Right renal cortex interstitium (tissue), 3 donors: Measurements from ENCODE around the gene SNU13. TPM values are rescaled to one million over a fixed set of nuclear protein-coding genes. Genes with fewer than 3 reads are reported as not detected.
"Not testable (repeated sequence)": the region's sequence is repeated elsewhere in the genome, so short reads cannot be mapped to it uniquely, and the experiment has no call there.

Source experiments
- DNase-seq, 3 donors: peaks; one replicate each; pipeline ENCODE4 v3.0.0-alpha.2; 2013; ENCODE audit warnings: low read depth in 3 of 3, low spot score in 2 of 3
- polyA plus RNA-seq, 3 donors: library from polyadenylated mRNA; unstranded; fragments of 120-200 nt; gene quantifications; one replicate each; pipeline ENCODE4 v1.2.1, GENCODE V29; 2013; ENCODE audit not compliant: insufficient read length in 3 of 3

SNU13 gene
- polyA plus RNA-seq, 3 donors = 135 to 151 (median 145) TPM

- DNase-seq = no peak
Observed at GRCh38 chr22:41647771-41648170, 40.9 kb downstream of the SNU13 start.

DNA sequence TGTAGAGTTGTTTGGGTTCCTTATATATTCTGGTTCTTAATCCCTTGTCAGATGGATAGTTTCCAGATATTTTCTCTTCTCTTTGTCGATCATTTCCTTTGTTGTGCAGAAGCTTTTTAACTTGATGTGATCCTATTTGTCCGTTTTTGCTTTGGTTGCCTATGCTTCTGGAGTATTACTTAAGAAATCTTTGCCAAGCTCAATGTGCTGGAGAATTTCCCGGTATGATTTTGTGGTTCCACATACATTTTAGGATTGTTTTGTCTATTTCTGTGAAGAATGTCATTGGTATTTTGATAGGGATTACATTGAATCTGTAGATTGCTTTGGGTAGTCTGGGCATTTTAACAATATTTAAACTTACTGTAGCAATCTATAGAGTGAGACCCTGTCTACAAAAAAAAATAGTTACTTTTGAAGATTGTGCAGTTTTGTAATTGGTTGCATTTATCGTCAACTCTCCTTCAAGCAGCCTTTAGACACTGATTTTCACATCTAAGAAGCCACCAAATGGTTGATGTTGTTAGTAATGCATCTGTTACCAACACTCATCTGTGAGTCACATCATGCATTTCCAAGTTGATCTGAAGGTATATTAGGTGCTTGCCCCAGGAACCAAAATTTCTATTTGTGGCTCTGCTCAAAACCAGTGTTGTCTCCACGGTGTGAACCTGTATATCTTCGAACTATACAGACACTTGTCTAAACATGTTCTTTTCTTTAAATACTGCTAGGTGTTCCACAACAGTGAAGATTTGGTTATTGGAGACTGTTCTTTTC lies 46.1 kb downstream of the SNU13 start:
- no peak for DNase-seq

GRCh38 chr22:41641854-41642253 lies 46.8 kb downstream of the SNU13 start:
- no peak for DNase-seq

DNA sequence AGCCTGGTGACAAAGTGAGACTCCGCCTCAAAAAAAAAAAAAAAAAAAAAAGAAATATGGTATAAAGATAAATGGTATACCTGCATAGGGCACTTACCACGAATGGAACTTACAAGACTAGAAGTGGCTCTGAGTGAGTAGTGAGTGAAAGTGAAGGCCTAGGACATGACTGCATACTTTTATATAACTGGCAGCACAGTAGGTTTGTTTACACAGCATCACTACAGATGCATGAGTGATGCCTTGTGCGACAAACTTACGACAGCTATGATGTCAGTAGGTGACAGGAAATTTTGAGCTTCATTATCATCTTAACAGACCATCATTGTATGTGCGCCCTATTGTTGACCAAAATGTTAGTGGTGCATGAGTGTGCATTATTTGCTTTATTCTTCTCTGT lies 49.9 kb downstream of the SNU13 start:
- DNase-seq = no peak

DNA sequence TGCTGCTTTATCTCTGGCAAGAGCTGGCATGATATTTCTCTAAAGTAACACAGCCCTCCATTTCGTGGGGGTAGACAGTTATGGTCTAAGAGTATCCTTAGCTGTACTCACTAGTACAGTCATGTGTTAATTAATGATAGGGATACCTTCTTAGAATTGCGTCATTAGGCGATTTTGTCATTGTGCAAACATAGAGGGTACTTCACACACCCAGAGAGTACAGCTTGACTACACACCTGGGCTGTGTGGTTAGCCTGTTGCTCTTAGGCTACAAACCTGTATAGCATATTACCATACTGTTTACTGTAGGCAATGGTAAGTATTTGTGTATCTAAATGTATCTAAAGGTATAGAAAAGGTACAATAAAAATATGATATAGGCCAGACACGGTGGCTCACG lies 50.5 kb downstream of the SNU13 start:
- no peak for DNase-seq

- not testable (repeated sequence) for DNase-seq
Observed at GRCh38 chr22:41637623-41638022, 51.0 kb downstream of the SNU13 start.

GRCh38 chr22:41636467-41636866 lies 52.2 kb downstream of the SNU13 start:
- DNase-seq = no peak

DNA sequence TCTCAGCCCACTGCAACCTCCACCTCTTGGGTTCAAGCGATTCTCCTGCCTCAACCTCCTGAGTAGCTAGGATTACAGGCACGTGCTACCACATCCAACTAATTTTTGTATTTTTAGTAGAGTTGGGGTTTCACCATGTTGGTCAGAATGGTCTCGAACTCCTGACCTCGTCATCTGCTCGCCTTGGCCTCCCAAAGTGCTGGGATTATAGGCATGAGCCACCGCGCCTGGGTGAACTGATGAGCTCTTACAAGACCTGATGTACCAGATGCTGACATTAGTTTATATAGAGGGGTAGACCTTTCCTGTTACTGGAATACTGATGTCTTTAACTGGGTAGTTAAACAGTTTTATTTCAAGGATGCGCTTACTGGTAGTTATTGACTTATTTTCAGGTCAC lies 54.1 kb downstream of the SNU13 start:
- not testable (repeated sequence) for DNase-seq

DNA sequence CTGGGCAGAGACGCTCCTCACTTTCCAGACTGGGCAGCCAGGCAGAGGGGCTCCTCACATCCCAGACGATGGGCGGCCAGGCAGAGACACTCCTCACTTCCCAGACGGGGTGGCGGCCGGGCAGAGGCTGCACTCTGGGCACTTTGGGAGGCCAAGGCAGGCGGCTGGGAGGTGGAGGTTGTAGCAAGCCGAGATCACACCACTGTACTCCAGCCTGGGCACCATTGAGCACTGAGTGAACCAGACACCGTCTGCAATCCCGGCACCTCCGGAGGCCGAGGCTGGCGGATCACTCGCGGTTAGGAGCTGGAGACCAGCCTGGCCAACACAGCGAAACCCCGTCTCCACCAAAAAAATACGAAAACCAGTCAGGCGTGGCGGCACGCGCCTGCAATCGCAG lies 57.1 kb downstream of the SNU13 start:
- not testable (repeated sequence) for DNase-seq

DNA sequence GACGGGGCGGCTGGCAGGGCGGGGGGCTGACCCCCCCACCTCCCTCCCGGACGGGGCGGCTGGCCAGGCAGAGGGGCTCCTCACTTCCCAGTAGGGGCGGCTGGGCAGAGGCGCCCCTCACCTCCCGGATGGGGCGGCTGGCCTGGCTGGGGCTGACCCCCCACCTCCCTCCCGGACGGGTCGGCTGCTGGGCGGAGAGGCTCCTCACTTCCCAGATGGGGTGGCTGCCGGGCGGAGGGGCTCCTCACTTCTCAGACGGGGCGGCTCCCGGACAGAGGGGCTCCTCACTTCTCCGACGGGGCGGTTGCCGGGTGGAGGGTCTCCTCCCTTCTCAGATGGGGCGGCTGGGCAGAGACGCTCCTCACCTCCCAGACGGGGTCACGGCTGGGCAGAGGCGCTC lies 57.6 kb downstream of the SNU13 start:
- not testable (repeated sequence) for DNase-seq

- no peak for DNase-seq
Observed at GRCh38 chr22:41625577-41625976, 63.1 kb downstream of the SNU13 start.

Other genes starting within 250 kb of the SNU13 start
- 10 to 100 TPM; 46.2 to 54.6 (median 48.3) TPM for gene TOB2, start 242.1 kb downstream of the SNU13 start, polyA plus RNA-seq
- gene PHF5A, start 220.2 kb downstream of the SNU13 start, polyA plus RNA-seq = 10 to 100 TPM; 56.5 to 68.7 (median 59.1) TPM
- gene ACO2, start 219.8 kb downstream of the SNU13 start, polyA plus RNA-seq = 100 to 1,000 TPM; 116 to 135 (median 127) TPM
- 10 to 100 TPM; 28.7 to 31.2 (median 30.9) TPM for gene POLR3H, start 144.4 kb downstream of the SNU13 start, polyA plus RNA-seq
- 1 to 10 TPM; 4.1 to 6.0 (median 5.4) TPM for gene CSDC2, start 127.9 kb downstream of the SNU13 start, polyA plus RNA-seq
- gene PMM1, start 99.0 kb downstream of the SNU13 start, polyA plus RNA-seq = 10 to 100 TPM; 47.6 to 53.1 (median 51.2) TPM
- gene DESI1, start 67.8 kb downstream of the SNU13 start, polyA plus RNA-seq = 10 to 100 TPM; 23.6 to 25.6 (median 24.2) TPM
- gene XRCC6, start 67.6 kb downstream of the SNU13 start, polyA plus RNA-seq = 100 to 1,000 TPM; 372 to 405 (median 383) TPM
- 1 to 10 TPM; 1.9 to 2.7 (median 2.4) TPM for gene MEI1, start 10.6 kb upstream of the SNU13 start, polyA plus RNA-seq
- 1 to 10 TPM; 7.7 to 9.1 (median 8.1) TPM for gene CCDC134, start 111.8 kb upstream of the SNU13 start, polyA plus RNA-seq
- 10 to 100 TPM; 85.5 to 93.2 (median 90.2) TPM for gene SREBF2, start 144.2 kb upstream of the SNU13 start, polyA plus RNA-seq
- gene SHISA8, start 226.2 kb upstream of the SNU13 start, polyA plus RNA-seq = under 1 TPM; 0.22 to 0.42 (median 0.25) TPM
- 1 to 10 TPM in 2 of 3 donors, under 1 TPM in 1; 0.94 to 1.3 (median 1.1) TPM for gene TNFRSF13C, start 237.9 kb upstream of the SNU13 start, polyA plus RNA-seq